ENCODE data around the gene RABGGTB. TPM values are rescaled to one million over a fixed set of nuclear protein-coding genes. Genes with fewer than 3 reads are reported as not detected.

Gene RABGGTB
- total and polyA plus RNA-seq, 9 of the 15 experiments (the other 6 are each of a cell fraction or from before 2014, with no cell fraction given), result 148 to 354 (median 206) TPM

- TF ChIP-seq DEAF1 (CRISPR knock-in tag; IDR thresholded peaks at IDR 0.05) (no peak), NCOA6 (IDR thresholded peaks at IDR 0.05) (no peak), POLR2AphosphoS2 (IDR thresholded peaks at IDR 0.05; ENCODE audit: low read length) (peak; percentile 18; the same call in 1 of the 2 replicates), CEBPB (tag; IDR thresholded peaks at IDR 0.05) (no peak; the same call in 1 of the 2 replicates), ATF4 (CRISPR knock-in tag; IDR thresholded peaks at IDR 0.05) (peak; percentile 43; the same call in 1 of the 2 replicates), KLF16 (IDR thresholded peaks at IDR 0.05) (no peak), ZNF3 (CRISPR knock-in tag; IDR thresholded peaks at IDR 0.05) (no peak), FOXA1 (IDR thresholded peaks at IDR 0.05; ENCODE audit: borderline replicate concordance) (no peak), ZNF121 (CRISPR knock-in tag; conservative IDR thresholded peaks at IDR 0.05) (no peak), FUS (optimal IDR thresholded peaks at IDR 0.05; ENCODE audit: low read depth, low read length) (no peak), ZNF445 (CRISPR knock-in tag; IDR thresholded peaks at IDR 0.05; ENCODE audit: low read depth) (no peak), ZNF644 (tag; IDR thresholded peaks at IDR 0.05; ENCODE audit: low read depth) (no peak), POLR2H (tag; IDR thresholded peaks at IDR 0.05; ENCODE audit: low read depth) (no peak), ZKSCAN3 (CRISPR knock-in tag; IDR thresholded peaks at IDR 0.05) (no peak), ZNF507 (tag; conservative IDR thresholded peaks at IDR 0.05) (no peak), FOS (IDR thresholded peaks at IDR 0.05; ENCODE audit: extremely low read depth, insufficient read length) (no peak), GATA2 (CRISPR knock-in tag; IDR thresholded peaks at IDR 0.05) (no peak), PRPF4 (IDR thresholded peaks at IDR 0.05; ENCODE audit: insufficient read depth, low read depth, low read length, poor library complexity, severe bottlenecking) (no peak), ERF (CRISPR knock-in tag; IDR thresholded peaks at IDR 0.05) (0 out of 2 replicates have a peak, but pooled peaks have one; percentile 22), SIN3A (IDR thresholded peaks at IDR 0.05; ENCODE audit: borderline replicate concordance in 2 of 2, control insufficient read depth in 1 of 2, low read depth in 2 of 2, low read length in 2 of 2) (peak in 1 of 2 experiments; percentile 30; a peak in 1 of 4 replicates), NR3C1 (CRISPR knock-in tag; IDR thresholded peaks at IDR 0.05) (no peak), EWSR1 (IDR thresholded peaks at IDR 0.05; ENCODE audit: borderline replicate concordance, low read depth, partially characterized antibody) (peak; percentile 91), XRCC4 (IDR thresholded peaks at IDR 0.05; ENCODE audit: extremely low read depth, insufficient read depth, insufficient read length) (no peak), SP1 (CRISPR knock-in tag; IDR thresholded peaks at IDR 0.05) (no peak), ZNF717 (CRISPR knock-in tag; IDR thresholded peaks at IDR 0.05) (no peak), TBP (optimal IDR thresholded peaks at IDR 0.05; ENCODE audit: low read depth, low read length) (no peak), SMAD2 (IDR thresholded peaks at IDR 0.05; ENCODE audit: low read depth, low read length) (no peak), SMAD1 (IDR thresholded peaks at IDR 0.05; ENCODE audit: low read depth, low read length, partially characterized antibody) (peak; percentile 22)
- TF ChIP-seq, protein P1, sequence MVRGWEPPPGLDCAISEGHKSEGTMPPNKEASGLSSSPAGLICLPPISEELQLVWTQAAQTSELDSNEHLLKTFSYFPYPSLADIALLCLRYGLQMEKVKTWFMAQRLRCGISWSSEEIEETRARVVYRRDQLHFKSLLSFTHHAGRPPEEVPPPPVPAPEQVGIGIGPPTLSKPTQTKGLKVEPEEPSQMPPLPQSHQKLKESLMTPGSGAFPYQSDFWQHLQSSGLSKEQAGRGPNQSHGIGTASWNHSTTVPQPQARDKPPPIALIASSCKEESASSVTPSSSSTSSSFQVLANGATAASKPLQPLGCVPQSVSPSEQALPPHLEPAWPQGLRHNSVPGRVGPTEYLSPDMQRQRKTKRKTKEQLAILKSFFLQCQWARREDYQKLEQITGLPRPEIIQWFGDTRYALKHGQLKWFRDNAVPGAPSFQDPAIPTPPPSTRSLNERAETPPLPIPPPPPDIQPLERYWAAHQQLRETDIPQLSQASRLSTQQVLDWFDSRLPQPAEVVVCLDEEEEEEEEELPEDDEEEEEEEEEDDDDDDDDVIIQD (CRISPR knock-in tag; IDR thresholded peaks at IDR 0.05), result no peak
These were observed 9.7 kb downstream of the RABGGTB start (continued) for GRCh38 chr1:75795703-75796193.

Measured in K562 (cell line).